WTC11 (cell line): ENCODE measurements around the gene PRKAR1B. TPM values are rescaled to one million over a fixed set of nuclear protein-coding genes. Genes with fewer than 3 reads are reported as not detected.

ENCODE experiments used
- ATAC-seq: fragments of 200-7000 bp; cut with Tn5 transposase; 2 replicates; pipeline ENCODE4 v1.10.0; 2021; ENCODE audit warnings: mild to moderate bottlenecking, moderate library complexity
- CTCF ChIA-PET: fragments of 300-600 bp; sonication (Branson Sonifier 250); formaldehyde crosslinking; loops from one replicate; lab custom pipeline; 2021; ENCODE audit warnings: antibody characterized with exemption; lab: Charles Lee
- POLR2A ChIA-PET: fragments of 350-600 bp; sonication (Branson Sonifier 250); formaldehyde crosslinking; loops from one replicate; lab custom pipeline; 2021; ENCODE audit warnings: antibody characterized with exemption; lab: Charles Lee
- DNase-seq: peaks from one replicate; pipeline ENCODE4 v3.0.0; 2021; ENCODE audit warnings: low spot score
- H3K27ac Mint-ChIP-seq: 2 replicates; pipeline ENCODE4 v1.8.0; 2021; ENCODE audit warnings: mixed read lengths
- H3K27me3 Mint-ChIP-seq: 2 replicates; pipeline ENCODE4 v1.8.0; 2021; ENCODE audit warnings: low read depth, mild to moderate bottlenecking, moderate library complexity, mixed read lengths
- H3K36me3 Mint-ChIP-seq: 2 replicates; pipeline ENCODE4 v1.8.0; 2021; ENCODE audit warnings: mixed read lengths
- H3K4me1 Mint-ChIP-seq: 2 replicates; pipeline ENCODE4 v1.8.0; 2022; ENCODE audit warnings: mixed read lengths
- H3K4me3 Mint-ChIP-seq: 2 replicates; pipeline ENCODE4 v1.8.0; 2021; ENCODE audit warnings: mild to moderate bottlenecking, moderate library complexity, mixed read lengths
- H3K9me3 Mint-ChIP-seq: 2 replicates; pipeline ENCODE4 v1.8.0; 2021; ENCODE audit warnings: mixed read lengths
- ATF2 ChIP-seq: sonication (generic); formaldehyde crosslinking; IDR thresholded peaks from 2 replicates; pipeline ENCODE4 v1.8.1; 2022; ENCODE audit warnings: low read depth, missing genetic modification reagents, borderline replicate concordance
- ATF3 ChIP-seq: sonication (generic); formaldehyde crosslinking; conservative IDR thresholded peaks from 2 replicates; pipeline ENCODE4 v1.8.1; 2022; ENCODE audit warnings: mild to moderate bottlenecking, missing genetic modification reagents
- ATF6 ChIP-seq: sonication (generic); formaldehyde crosslinking; IDR thresholded peaks from 2 replicates; pipeline ENCODE4 v1.8.1; 2023; ENCODE audit warnings: mild to moderate bottlenecking, missing genetic modification reagents
- E2F4 ChIP-seq: sonication (generic); formaldehyde crosslinking; IDR thresholded peaks from 2 replicates; pipeline ENCODE4 v1.8.1; 2022; ENCODE audit warnings: low read depth, mild to moderate bottlenecking, moderate library complexity, missing genetic modification reagents, borderline replicate concordance
- JAZF1 ChIP-seq: fragments of 250-450 bp; sonication (Bioruptor Pico); IDR thresholded peaks from 2 replicates; pipeline ENCODE4 v1.9.0; 2021; ENCODE audit warnings: moderate library complexity, mild to moderate bottlenecking, inconsistent platforms
- JUN ChIP-seq: sonication (generic); formaldehyde crosslinking; IDR thresholded peaks from 2 replicates; pipeline ENCODE4 v1.8.0; 2023; ENCODE audit warnings: mild to moderate bottlenecking, missing genetic modification reagents
- MAX ChIP-seq: sonication (generic); formaldehyde crosslinking; IDR thresholded peaks from 2 replicates; pipeline ENCODE4 v1.8.0; 2022; ENCODE audit warnings: mild to moderate bottlenecking, missing genetic modification reagents
- MXD4 ChIP-seq: fragments of 250-450 bp; sonication (Bioruptor Pico); IDR thresholded peaks from 2 replicates; pipeline ENCODE4 v1.8.0; 2021; ENCODE audit warnings: mild to moderate bottlenecking, moderate library complexity, borderline replicate concordance
- SOX15 ChIP-seq: fragments of 250-450 bp; sonication (Bioruptor Pico); IDR thresholded peaks from 2 replicates; pipeline ENCODE4 v1.9.0; 2021; ENCODE audit warnings: mild to moderate bottlenecking
- SP1 ChIP-seq: sonication (generic); formaldehyde crosslinking; conservative IDR thresholded peaks from 2 replicates; pipeline ENCODE4 v1.8.1; 2022; ENCODE audit warnings: missing genetic modification reagents
- ZBTB43 ChIP-seq: sonication (generic); formaldehyde crosslinking; IDR thresholded peaks from 2 replicates; pipeline ENCODE4 v1.8.1; 2023; ENCODE audit warnings: mild to moderate bottlenecking, missing genetic modification reagents
- ZNF121 ChIP-seq: sonication (generic); formaldehyde crosslinking; IDR thresholded peaks from 2 replicates; pipeline ENCODE4 v1.8.0; 2023; ENCODE audit warnings: missing genetic modification reagents
- ZNF138 ChIP-seq: sonication (generic); formaldehyde crosslinking; conservative IDR thresholded peaks from 2 replicates; pipeline ENCODE4 v1.8.1; 2022; ENCODE audit warnings: mild to moderate bottlenecking, moderate library complexity, missing genetic modification reagents
- ZNF512 ChIP-seq: sonication (generic); formaldehyde crosslinking; IDR thresholded peaks from 2 replicates; pipeline ENCODE4 v1.8.1; 2022; ENCODE audit warnings: missing genetic modification reagents, borderline replicate concordance
- ZSCAN18 ChIP-seq: fragments of 250-450 bp; sonication (Bioruptor Pico); IDR thresholded peaks from 2 replicates; pipeline ENCODE4 v2.1.2; 2022; ENCODE audit warnings: mild to moderate bottlenecking, moderate library complexity
- total RNA-seq: library from RNA; stranded (reverse); gene quantifications from 3 replicates; pipeline ENCODE4 v1.2.3, GENCODE V29; 2021

PRKAR1B gene
- total RNA-seq, 1 experiment from 2014 or later, result 43.6 TPM

- CTCF ChIA-PET, result no interaction called here
- peaks cover 51% of the 10 kb centered on the region for H3K36me3 Mint-ChIP-seq
- no peaks in the 10 kb centered on the region for H3K4me1 Mint-ChIP-seq
- DNase-seq, result no peak
- no peak for ATAC-seq
- TF ChIP-seq SOX15 (CRISPR knock-in tag) (no peak), SP1 (CRISPR knock-in tag) (no peak), ZNF138 (no peak), ZSCAN18 (no peak), ZNF121 (CRISPR knock-in tag) (no peak), ATF2 (CRISPR knock-in tag) (no peak), MXD4 (CRISPR knock-in tag) (no peak), MAX (CRISPR knock-in tag) (no peak), ZBTB43 (CRISPR knock-in tag) (no peak), E2F4 (no peak), ZNF512 (CRISPR knock-in tag) (no peak), ATF3 (CRISPR knock-in tag) (no peak), ATF6 (CRISPR knock-in tag) (no peak)
- POLR2A ChIA-PET, result no interaction called here
- H3K4me3 Mint-ChIP-seq, result no peak overlapping the region
- H3K27me3 Mint-ChIP-seq, result no peaks in the 10 kb centered on the region
- no peak overlapping the region for H3K27ac Mint-ChIP-seq
- H3K9me3 Mint-ChIP-seq, result peaks cover 14% of the 10 kb centered on the region
These were observed 144.2 kb downstream of the PRKAR1B start for GRCh38 chr7:582931-583330.

- ChIA-PET CTCF (no interaction called here), POLR2A (no interaction called here)
- TF ChIP-seq JUN (no peak), JAZF1 (CRISPR knock-in tag) (no peak)
- no peak for DNase-seq
- H3K4me3 Mint-ChIP-seq, result no peak overlapping the region
- no peaks in the 10 kb centered on the region for H3K27me3 Mint-ChIP-seq
- H3K36me3 Mint-ChIP-seq, result peaks cover 45% of the 10 kb centered on the region
- no peak overlapping the region for H3K27ac Mint-ChIP-seq
- H3K9me3 Mint-ChIP-seq, result peaks cover 14% of the 10 kb centered on the region
- no peak for ATAC-seq
- no peaks in the 10 kb centered on the region for H3K4me1 Mint-ChIP-seq
These were observed 144.8 kb downstream of the PRKAR1B start for GRCh38 chr7:582081-582835.
